ENCODE data around the gene SORBS1. TPM values are rescaled to one million over a fixed set of nuclear protein-coding genes. Genes with fewer than 3 reads are reported as not detected.

The SORBS1 gene
- total RNA-seq, 1 experiment from 2014 or later = 1.4 TPM

- DNase-seq (ENCODE audit: low read depth) = no peak
Measured at GRCh38 chr10:95324436-95325268, 236.5 kb downstream of the SORBS1 start.

GRCh38 chr10:95321554-95322301 is 239.4 kb downstream of the SORBS1 start:
- DNase-seq (ENCODE audit: low read depth) = no peak

DNA sequence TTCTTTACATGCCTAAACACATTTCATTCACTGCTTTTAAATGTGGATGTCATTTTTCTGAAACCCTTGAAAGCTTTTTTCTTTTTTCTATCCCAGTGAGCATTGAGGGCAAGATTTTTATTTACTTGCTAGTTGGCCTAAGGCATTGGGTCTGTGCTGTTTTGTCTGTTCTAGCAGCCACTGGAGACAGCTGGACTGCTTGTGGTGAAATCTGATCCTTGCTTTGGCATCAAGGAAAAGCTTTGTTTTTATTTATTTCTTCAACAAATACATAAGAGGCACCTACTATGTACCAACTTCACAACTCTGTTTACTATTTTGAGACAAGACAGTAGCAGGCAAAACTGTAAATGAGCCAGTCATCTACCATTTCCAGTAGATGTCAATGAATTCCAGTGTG is 241.9 kb downstream of the SORBS1 start:
- DNase-seq (ENCODE audit: low read depth) = peak; percentile 42

DNA sequence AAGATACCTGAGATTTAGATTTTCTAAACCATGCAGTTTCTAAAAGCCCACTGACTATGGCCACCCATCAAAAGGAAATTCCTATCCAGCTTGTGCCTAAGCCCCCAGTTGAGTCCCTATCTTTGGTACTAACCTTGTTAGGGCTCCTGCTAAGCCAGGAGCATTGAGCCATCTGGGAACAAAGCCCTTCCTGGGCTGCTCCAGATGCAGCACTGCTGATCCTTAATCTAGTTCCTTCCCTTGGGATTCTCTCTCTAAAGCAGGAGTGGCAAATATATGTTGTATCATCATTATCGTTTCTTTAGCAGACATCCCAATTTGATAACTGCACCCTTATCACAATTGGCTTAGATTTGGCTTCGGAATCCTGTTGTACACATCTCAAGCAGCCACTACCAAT is 245.7 kb downstream of the SORBS1 start:
- no peak for DNase-seq (ENCODE audit: low read depth)

- no peak for DNase-seq (ENCODE audit: low read depth)
Measured at GRCh38 chr10:95314192-95314918, 246.8 kb downstream of the SORBS1 start.

GRCh38 chr10:95312986-95313495 is 248.1 kb downstream of the SORBS1 start:
- no peak for DNase-seq (ENCODE audit: low read depth)

DNA sequence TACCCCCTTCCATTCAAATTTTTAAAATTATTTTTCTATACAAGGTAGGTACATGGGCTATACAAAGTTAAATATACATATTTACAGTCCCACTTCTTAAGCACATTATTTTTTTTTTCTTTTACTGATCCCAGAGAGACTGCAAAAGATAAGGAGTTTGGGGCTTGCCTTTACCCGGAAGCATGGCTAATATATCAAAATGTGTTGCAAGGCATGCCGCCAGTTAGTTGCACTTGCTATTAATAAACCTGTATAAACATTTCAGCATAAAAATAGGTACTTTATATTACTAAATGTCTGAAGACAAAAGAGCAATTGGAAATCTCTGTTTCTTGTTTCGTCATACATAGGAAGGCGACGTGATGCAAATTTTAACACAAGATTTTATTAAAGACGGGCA is 248.9 kb downstream of the SORBS1 start:
- DNase-seq (ENCODE audit: low read depth) = no peak

DNA sequence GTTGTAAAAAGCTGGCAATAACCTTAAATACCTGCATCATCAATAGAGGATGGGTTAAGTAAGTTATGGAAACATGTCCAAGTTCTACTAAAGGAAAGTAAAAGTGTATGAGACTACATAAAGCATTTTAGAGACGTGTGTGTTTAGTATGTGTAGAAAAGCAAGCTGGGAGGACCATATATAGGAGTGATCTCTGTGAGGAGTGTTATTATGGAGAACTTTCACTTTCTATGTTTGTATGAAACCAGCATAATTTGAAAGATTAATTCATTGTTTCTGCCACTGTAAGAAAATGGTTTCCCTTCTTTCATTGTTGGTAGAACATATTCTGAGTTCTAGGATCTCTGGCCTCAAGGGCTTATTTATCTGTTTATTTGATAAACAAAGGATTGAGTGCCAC is 251.2 kb downstream of the SORBS1 start:
- no peak for DNase-seq (ENCODE audit: low read depth)

GRCh38 chr10:95308389-95309302 is 252.5 kb downstream of the SORBS1 start:
- DNase-seq (ENCODE audit: low read depth) = peak; percentile 98

DNA sequence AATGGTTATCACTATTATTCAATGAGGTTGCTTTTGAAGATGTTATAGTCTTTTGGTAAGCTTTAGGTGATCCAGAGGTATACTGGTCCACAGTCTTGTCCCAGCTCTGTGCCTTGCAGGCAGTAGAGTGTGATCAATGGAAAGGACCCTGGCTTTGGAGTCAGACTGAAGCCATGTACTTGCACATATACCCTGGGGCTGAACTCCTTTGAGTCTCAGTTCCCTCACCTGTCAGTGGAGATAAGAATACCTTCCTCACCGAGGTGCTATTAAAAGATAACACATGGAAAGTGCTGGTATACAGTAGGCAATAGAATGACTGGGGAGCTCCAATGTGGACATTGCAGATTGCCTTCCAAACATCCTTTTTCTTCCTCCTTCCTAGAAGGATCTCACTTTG is 254.3 kb downstream of the SORBS1 start:
- no peak for DNase-seq (ENCODE audit: low read depth)

DNA sequence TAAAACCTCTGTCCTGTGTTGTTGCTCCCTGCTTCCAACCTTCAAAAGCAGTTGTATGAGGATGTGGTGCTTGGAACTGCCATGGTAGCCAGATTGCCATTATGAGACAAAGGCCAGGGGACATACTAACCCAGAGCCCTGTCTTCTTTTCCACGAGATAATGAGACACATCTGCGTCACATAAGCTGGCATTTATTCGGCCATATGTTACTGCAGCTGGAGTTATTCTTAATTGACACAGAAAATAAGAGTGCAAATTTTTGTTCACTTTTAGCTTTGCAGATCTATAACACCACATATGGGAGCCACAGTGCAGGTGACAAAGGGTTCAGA is 254.9 kb downstream of the SORBS1 start:
- no peak for DNase-seq (ENCODE audit: low read depth)

DNA sequence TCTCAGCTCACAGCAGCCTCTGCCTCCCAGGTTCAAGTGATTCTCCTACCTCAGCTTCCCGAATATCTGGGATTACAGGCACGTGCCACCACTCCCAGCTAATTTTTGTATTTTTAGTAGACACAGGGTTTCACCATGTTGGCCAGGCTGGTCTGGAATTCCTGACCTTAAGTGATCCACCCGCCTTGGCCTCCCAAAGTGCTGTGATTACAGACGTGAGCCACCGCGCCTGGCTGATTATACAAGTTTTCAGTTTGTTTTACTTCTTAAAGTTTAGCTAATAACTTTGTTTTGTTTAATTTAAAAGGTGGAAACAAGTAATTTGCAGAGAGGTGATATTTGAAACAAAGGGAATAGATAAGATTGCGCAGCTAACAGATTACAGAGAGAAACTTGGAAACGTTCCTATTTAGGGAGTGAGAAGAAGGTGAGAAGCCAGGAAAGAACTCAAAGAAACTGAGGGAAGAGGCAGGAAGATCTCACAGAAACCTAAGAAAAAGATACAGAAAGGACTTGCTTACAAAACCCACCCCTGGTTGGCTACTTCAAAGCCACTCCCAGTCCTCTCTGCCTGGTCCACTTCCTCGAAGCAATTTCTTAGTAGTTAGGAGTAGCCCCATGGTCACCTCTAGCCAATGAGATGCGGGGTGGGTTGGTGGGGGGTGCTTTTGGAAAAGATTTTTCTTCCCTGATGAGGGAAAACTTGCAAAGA is 255.4 kb downstream of the SORBS1 start:
- no peak for DNase-seq (ENCODE audit: low read depth)

- DNase-seq (ENCODE audit: low read depth) = no peak
Measured at GRCh38 chr10:95304976-95305375, 256.2 kb downstream of the SORBS1 start.

GRCh38 chr10:95304463-95304862 is 256.7 kb downstream of the SORBS1 start:
- DNase-seq (ENCODE audit: low read depth) = no peak

- DNase-seq (ENCODE audit: low read depth) = no peak
Measured at GRCh38 chr10:95303950-95304349, 257.2 kb downstream of the SORBS1 start.

DNA sequence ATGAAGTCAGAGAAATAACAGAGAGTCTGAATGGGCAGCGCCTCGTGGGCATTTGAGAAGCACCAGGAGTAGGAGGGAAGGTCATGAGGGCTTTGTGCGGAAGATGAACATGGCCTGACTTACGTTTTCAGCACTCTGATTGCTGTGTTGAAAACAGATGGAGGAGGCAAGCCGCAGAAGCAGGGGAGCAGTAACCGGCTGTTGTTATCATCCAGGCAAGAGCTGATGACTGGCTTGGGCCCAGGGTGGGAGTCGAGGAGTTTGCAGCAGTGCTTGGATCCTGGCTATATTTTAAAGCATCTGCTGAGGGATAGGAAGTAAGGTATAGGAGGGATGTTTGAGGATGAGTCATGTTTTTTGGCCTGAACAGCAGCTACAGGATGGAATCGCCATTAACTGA is 257.6 kb downstream of the SORBS1 start:
- peak; percentile 49 for DNase-seq (ENCODE audit: low read depth)

DNA sequence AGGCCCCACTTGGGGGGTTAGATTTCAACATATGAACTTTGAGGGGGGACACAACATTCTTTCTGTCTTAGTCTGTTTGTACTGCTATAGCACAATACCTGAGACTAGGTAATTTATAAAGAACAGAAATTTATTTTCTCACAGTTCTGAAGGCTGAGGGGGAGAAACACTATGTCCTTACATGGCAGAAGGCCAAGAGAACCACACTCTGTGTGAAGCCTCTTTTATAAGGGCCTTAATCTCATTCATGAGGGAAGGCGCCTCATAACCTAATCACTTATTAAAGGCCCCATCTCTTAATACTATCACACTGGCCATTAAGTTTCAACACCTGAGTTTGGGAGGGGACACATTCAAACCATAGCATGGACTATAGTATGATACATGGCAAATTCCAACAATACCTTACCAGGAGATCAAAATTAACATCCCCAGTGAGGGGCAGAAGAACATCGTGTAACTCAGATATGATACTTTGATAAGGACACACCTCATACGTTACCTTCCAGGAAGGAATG is 261.1 kb downstream of the SORBS1 start:
- DNase-seq (ENCODE audit: low read depth) = no peak

DNA sequence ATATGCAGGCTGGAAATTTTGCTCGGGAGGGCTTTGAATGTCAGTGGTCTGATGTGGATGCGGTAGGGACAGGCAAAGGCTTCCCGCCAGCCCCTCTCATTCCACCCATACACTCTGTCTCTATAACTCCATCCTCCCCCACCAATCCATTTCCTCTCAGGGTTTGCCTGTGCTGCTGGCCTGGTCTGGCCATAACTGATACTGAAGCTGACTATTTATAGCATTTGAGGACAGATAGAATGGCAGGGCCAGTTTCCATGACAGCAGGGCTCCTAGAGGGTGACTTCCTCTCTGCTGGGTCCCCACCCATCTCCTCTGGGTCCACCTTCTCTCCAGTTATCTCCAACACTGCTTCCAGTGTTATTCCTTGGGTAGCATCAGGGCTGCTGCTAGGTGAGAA is 263.8 kb downstream of the SORBS1 start:
- DNase-seq (ENCODE audit: low read depth) = no peak

DNA sequence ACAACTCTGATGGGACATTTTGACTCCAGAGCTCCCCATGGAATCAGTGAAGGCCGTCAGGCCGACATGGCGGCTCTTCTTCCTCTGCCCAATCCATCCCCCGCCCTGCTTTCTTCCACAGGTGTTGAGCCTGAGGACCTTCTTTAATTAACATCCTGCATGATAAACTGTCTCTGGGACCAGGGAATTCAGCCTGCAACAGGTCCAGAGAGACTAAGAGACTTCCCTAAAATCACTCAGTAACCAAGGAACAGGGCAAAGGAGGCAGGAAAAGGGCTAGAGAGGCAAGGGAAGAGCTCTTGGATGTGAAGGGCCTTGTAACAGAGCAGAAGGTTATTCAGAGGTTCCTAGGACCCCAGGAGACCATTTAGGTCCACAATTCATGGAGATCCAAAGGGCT is 264.4 kb downstream of the SORBS1 start:
- no peak for DNase-seq (ENCODE audit: low read depth)

DNA sequence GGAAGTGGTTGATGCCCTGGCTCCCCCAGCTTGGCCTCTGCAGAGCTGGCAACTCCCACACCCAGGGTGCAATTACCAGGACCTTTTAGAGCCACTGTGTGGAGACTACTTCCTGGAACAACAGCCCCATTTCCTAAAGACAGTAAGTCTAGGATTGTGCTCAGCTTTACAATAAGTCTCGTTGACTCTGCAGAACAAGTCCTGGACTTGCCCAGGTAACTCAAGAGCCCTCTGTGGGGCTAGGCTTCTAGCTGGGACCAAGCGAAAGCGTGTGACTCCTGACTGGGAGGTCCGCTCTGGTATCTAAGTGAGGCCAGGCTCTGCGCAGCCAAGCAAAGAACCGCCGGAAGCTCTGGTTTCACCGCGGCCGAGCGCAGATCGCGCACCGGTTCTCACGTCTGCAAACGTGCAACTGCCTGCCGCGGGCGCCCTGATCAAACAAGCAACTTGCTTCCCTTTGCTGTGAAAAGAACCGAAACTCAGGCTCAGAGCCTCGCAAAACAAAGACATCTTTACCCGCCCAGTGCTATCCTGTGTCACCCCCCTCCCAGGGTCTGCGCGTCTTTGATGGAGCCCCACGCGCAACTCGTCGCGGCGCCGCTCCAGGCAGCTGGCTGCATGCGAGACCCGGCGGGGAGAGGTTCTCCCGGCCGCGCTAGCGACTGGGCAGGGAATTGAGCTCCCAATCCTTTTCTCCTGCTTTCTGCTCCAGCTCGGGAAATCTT is 266.0 kb downstream of the SORBS1 start:
- DNase-seq (ENCODE audit: low read depth) = peak; percentile 51
